LNCAP (cell line): ENCODE results near the gene GCKR.

ENCODE experiments used
- TF ChIP-seq, protein P1 (sequence below): fragments of 450-650 bp; IDR thresholded peaks from 2 replicates; pipeline ENCODE4 v1.5.1; 2017; ENCODE audit warnings: mild to moderate bottlenecking

The GCKR gene, protein sequence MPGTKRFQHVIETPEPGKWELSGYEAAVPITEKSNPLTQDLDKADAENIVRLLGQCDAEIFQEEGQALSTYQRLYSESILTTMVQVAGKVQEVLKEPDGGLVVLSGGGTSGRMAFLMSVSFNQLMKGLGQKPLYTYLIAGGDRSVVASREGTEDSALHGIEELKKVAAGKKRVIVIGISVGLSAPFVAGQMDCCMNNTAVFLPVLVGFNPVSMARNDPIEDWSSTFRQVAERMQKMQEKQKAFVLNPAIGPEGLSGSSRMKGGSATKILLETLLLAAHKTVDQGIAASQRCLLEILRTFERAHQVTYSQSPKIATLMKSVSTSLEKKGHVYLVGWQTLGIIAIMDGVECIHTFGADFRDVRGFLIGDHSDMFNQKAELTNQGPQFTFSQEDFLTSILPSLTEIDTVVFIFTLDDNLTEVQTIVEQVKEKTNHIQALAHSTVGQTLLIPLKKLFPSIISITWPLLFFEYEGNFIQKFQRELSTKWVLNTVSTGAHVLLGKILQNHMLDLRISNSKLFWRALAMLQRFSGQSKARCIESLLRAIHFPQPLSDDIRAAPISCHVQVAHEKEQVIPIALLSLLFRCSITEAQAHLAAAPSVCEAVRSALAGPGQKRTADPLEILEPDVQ

DNA sequence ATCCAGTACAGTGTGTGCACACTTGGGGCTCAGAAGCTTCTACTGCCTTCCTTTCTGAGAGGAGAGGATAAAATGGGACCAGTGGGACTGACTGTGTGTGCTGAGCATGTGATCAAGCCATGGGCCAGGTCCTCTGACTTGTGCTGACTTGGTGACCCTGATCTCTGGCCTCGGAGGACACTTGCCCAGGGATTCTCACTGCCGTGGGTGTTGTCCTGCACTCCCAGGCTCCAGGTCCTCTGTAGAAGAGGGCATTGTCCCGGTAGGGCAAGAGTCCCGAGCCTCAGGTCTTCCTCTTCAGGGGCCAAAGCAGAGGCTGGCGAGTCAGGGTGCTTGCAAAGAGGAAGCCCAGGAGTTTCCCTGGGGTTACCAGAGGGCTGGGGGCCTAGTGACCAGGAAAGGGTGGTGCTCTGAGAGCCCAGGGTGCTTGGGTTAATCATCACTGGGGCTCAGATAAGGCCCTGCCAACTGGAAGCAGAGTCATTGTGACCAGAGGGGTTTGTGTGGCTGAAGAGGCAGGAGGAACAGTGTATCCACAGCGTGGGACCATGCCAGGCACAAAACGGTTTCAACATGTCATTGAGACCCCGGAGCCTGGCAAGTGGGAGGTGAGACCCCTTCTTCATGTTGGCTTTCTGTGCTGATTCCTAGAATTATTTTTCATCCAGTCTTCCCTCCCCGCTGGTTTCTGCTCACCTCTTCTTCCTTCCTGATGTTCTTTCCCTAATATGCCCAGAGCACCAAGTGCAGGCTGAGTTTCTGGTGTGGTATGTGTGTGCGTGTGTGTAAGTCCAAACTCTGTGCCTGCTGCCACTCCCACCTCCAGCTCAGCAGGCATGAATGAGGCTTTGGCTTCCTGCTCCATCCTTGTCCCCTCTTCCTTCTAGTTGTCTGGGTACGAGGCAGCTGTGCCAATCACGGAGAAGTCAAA, at the start of gene GCKR:
GCKR (plus strand) TSS at position 483 of the 931 bp plus-strand sequence; CDS start at position 549, 66 bp downstream.
- TF ChIP-seq, protein P1, sequence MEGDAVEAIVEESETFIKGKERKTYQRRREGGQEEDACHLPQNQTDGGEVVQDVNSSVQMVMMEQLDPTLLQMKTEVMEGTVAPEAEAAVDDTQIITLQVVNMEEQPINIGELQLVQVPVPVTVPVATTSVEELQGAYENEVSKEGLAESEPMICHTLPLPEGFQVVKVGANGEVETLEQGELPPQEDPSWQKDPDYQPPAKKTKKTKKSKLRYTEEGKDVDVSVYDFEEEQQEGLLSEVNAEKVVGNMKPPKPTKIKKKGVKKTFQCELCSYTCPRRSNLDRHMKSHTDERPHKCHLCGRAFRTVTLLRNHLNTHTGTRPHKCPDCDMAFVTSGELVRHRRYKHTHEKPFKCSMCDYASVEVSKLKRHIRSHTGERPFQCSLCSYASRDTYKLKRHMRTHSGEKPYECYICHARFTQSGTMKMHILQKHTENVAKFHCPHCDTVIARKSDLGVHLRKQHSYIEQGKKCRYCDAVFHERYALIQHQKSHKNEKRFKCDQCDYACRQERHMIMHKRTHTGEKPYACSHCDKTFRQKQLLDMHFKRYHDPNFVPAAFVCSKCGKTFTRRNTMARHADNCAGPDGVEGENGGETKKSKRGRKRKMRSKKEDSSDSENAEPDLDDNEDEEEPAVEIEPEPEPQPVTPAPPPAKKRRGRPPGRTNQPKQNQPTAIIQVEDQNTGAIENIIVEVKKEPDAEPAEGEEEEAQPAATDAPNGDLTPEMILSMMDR = no peak

GRCh38 chr2:27448381-27448780, 48.3 kb upstream of the GCKR start:
- TF ChIP-seq, protein P1 = no peak

DNA sequence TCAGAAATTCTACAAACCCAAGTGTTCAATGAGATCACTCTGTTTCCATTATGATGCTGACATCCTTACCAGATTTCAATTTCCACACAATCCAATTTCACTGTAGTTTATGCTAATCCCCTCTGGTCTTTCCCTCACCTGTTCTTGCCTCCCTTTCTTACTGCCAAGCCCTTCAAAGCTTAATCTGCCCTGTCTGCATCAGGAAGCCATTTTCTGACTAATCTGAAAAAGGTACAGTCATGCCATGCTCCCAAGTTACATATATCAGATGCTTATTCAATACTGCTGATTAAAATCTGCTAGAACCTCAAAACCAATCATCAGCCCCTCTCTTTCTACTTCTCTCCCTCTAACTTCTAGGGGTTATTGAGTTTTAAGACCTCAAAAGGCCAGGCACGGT, 45.5 kb upstream of the GCKR start:
- TF ChIP-seq, protein P1 = no peak

DNA sequence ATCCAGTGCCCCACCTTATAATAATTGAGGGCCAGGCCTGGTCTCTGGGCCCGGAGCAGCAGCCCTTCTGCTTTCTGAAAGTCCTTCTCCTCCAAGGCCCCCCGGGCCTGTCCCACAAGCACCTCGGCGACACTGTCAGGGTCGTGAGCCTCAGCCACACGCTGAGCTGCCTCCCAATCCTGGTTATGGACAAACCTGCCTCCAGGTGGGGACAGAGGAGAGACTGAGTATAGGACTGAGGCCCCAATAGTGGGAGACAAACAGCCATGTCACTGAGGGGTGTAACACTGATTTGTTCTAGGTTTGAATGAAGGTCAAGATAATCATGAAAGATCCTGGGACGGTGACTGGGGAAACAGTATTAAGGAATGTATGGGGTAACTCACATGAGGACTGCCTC, 42.7 kb upstream of the GCKR start:
- TF ChIP-seq, protein P1 = no peak

- TF ChIP-seq, protein P1 = no peak
These were observed 35.5 kb upstream of the GCKR start for GRCh38 chr2:27461118-27461517.

DNA sequence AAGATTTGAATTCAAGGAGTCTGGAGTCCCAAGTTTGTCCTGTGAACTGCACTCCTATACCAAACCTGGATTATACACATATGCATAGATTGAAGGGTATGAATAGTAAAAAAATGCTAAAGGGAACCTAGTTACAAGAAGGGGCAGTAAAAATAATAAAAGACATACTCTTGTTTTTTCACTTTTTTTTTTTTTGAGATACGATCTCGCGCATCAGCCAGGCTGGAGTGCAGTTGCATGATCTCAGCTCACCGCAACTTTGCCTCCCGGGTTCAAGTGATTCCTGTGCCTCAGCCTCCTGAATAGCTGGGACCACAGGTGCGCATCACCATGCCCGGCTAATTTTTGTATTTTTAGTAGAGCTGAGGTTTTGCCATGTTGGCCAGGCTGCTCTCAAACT, 32.2 kb upstream of the GCKR start:
- TF ChIP-seq, protein P1 = no peak

- TF ChIP-seq, protein P1 = no peak
These were observed 24.7 kb upstream of the GCKR start for GRCh38 chr2:27471961-27472360.
